KBM-7 (cell line): ENCODE data around the gene SLC5A8.

Experiments used
- DNase-seq: peaks from one replicate; pipeline ENCODE4 v3.0.0-alpha.2; 2015
- in situ Hi-C: fragments of 300-500 bp; cut with MboI; formaldehyde crosslinking; loops from 2 replicates; pipeline ENCODE4 v1.14.3; 2020; ENCODE audit warnings: low sequenced_read_pairs, low pct_unique_long_range_greater_than_20kb, mixed read lengths

SLC5A8 gene

GRCh38 chr12:101209319-101210302 lies at the start of gene SLC5A8:
SLC5A8 (minus strand) TSS chr12:101210238; CDS start chr12:101209848, 390 bp downstream.
- in situ Hi-C loops: no loop called here
- no peak for DNase-seq

GRCh38 chr12:101257357-101257756 lies 47.3 kb upstream of the SLC5A8 start:
- in situ Hi-C loops: no loop called here
- DNase-seq: no peak

- in situ Hi-C loops: no loop called here
- DNase-seq: no peak
Observed at GRCh38 chr12:101256266-101256665, 46.2 kb upstream of the SLC5A8 start.

GRCh38 chr12:101243616-101244015 lies 33.6 kb upstream of the SLC5A8 start:
- in situ Hi-C loops: no loop called here
- DNase-seq: no peak

- no peak for DNase-seq
- in situ Hi-C loops: no loop called here
Observed at GRCh38 chr12:101243074-101243473, 33.0 kb upstream of the SLC5A8 start.

- in situ Hi-C loops: no loop called here
- DNase-seq: no peak
Observed at GRCh38 chr12:101238800-101239329, 28.8 kb upstream of the SLC5A8 start.

- DNase-seq: no peak
- in situ Hi-C loops: no loop called here
Observed at GRCh38 chr12:101238306-101238705, 28.3 kb upstream of the SLC5A8 start.

GRCh38 chr12:101235686-101236085 lies 25.6 kb upstream of the SLC5A8 start:
- DNase-seq: no peak
- in situ Hi-C loops: no loop called here

GRCh38 chr12:101231636-101232035 lies 21.6 kb upstream of the SLC5A8 start:
- in situ Hi-C loops: no loop called here
- DNase-seq: peak; percentile 1

GRCh38 chr12:101230547-101230946 lies 20.5 kb upstream of the SLC5A8 start:
- in situ Hi-C loops: no loop called here
- no peak for DNase-seq

GRCh38 chr12:101229841-101230241 lies 19.8 kb upstream of the SLC5A8 start:
- DNase-seq: no peak
- in situ Hi-C loops: no loop called here

GRCh38 chr12:101221301-101221700 lies 11.3 kb upstream of the SLC5A8 start:
- in situ Hi-C loops: no loop called here
- no peak for DNase-seq

GRCh38 chr12:101216810-101217209 lies 6.8 kb upstream of the SLC5A8 start:
- in situ Hi-C loops: no loop called here
- DNase-seq: no peak

GRCh38 chr12:101207086-101207780 lies 2.8 kb downstream of the SLC5A8 start:
- in situ Hi-C loops: no loop called here
- no peak for DNase-seq

GRCh38 chr12:101204602-101205304 lies 5.3 kb downstream of the SLC5A8 start:
- in situ Hi-C loops: no loop called here

GRCh38 chr12:101200824-101201223 lies 9.2 kb downstream of the SLC5A8 start:
- no peak for DNase-seq
- in situ Hi-C loops: no loop called here

More at GRCh38 chr12:101204602-101205304, 5.3 kb downstream of the SLC5A8 start:
- no peak for DNase-seq

GRCh38 chr12:101200145-101200544 lies 9.9 kb downstream of the SLC5A8 start:
- in situ Hi-C loops: no loop called here
- DNase-seq: no peak

GRCh38 chr12:101186291-101186690 lies 23.7 kb downstream of the SLC5A8 start:
- in situ Hi-C loops: no loop called here
- peak; percentile 53 for DNase-seq

GRCh38 chr12:101181776-101182175 lies 28.3 kb downstream of the SLC5A8 start:
- in situ Hi-C loops: no loop called here
- no peak for DNase-seq
